GM19455 (cell line): Measurements from ENCODE around the gene RNF222.
"Not testable (repeated sequence)": the region's sequence is repeated elsewhere in the genome, so short reads cannot be mapped to it uniquely, and the experiment has no call there.

Experiments
- ATAC-seq: cut with Tn5 transposase; IDR thresholded peaks from one replicate; pipeline ENCODE4 v1.9.1; 2021; ENCODE audit not compliant: unreplicated experiment

RNF222 gene

GRCh38 chr17:8412089-8412488, 14.5 kb upstream of the RNF222 start:
- ATAC-seq, result no peak

GRCh38 chr17:8410883-8411238, 13.2 kb upstream of the RNF222 start:
- no peak for ATAC-seq

- ATAC-seq, result no peak
Observed at GRCh38 chr17:8409966-8410882, 12.6 kb upstream of the RNF222 start.

GRCh38 chr17:8408371-8408770, 10.7 kb upstream of the RNF222 start:
- ATAC-seq, result no peak

- no peak for ATAC-seq
Observed at GRCh38 chr17:8406174-8406573, 8.5 kb upstream of the RNF222 start.

GRCh38 chr17:8405499-8406016, 7.9 kb upstream of the RNF222 start:
- ATAC-seq, result no peak

GRCh38 chr17:8402921-8403536, 5.4 kb upstream of the RNF222 start:
- ATAC-seq, result no peak

- no peak for ATAC-seq
Observed at GRCh38 chr17:8401107-8401506, 3.5 kb upstream of the RNF222 start.

GRCh38 chr17:8398980-8399379, 1.4 kb upstream of the RNF222 start:
- no peak for ATAC-seq

- ATAC-seq, result not testable (repeated sequence)
Observed at GRCh38 chr17:8394497-8394896, 3.1 kb downstream of the RNF222 start.

GRCh38 chr17:8393470-8394231, 4.0 kb downstream of the RNF222 start:
- ATAC-seq, result no peak

GRCh38 chr17:8392674-8393469, 4.8 kb downstream of the RNF222 start:
- no peak for ATAC-seq

- no peak for ATAC-seq
Observed at GRCh38 chr17:8392274-8392673, 5.4 kb downstream of the RNF222 start.

GRCh38 chr17:8391711-8392110, 5.9 kb downstream of the RNF222 start:
- no peak for ATAC-seq

GRCh38 chr17:8387914-8388651, 9.5 kb downstream of the RNF222 start:
- ATAC-seq, result no peak

GRCh38 chr17:8386841-8387240, 10.8 kb downstream of the RNF222 start:
- no peak for ATAC-seq

- no peak for ATAC-seq
Observed at GRCh38 chr17:8384801-8385378, 12.7 kb downstream of the RNF222 start.

- peak; percentile 91 for ATAC-seq
Observed at GRCh38 chr17:8383143-8383822, 14.3 kb downstream of the RNF222 start, which contains the start of gene RPL26. TSS of gene RPL26 (minus strand) at chr17:8383193. CDS start at chr17:8382310, 883 bp downstream.

- ATAC-seq, result no peak
Observed at GRCh38 chr17:8382880-8383142, 14.8 kb downstream of the RNF222 start.
